ENCODE data around the gene HMGCLL1.

DNA sequence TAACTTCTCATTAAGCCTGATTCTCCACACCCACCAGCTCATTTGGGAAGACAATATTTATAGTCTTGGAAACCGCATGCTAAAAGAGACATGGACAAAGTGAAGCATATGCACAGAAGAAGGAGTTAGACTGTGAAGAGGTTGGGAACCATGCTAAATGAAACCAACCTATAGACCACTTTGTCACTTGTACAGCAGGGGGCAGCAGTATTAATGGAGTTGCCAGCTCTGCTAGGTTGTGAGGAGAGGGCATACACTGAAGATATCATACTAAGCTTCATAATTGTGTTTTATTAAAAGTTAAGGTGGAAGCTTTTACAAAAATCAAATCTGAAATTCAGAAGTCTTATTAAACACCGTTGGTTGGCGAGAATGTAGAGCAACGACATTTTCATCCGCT lies 38.3 kb upstream of the HMGCLL1 start:
- TF ChIP-seq POLR2A (IDR thresholded peaks at IDR 0.05; ENCODE audit: low read depth, low read length): no peak
- no peak for TF ChIP-seq POLR2AphosphoS5 (IDR thresholded peaks at IDR 0.05; ENCODE audit: low read depth, low read length)
